Cerebellar cortex (tissue), 1 donor: ENCODE data around the gene C17orf67.
"Not testable (repeated sequence)": the region's sequence is repeated elsewhere in the genome, so short reads cannot be mapped to it uniquely, and the experiment has no call there.

Source experiments
- DNase-seq: peaks from one replicate; pipeline ENCODE4 v3.0.0-alpha.2; 2015; ENCODE audit warnings: low spot score

Gene C17orf67

GRCh38 chr17:56773124-56773523 lies 60.6 kb downstream of the C17orf67 start:
- DNase-seq: no peak

- no peak for DNase-seq
Measured at GRCh38 chr17:56772442-56772841, 61.3 kb downstream of the C17orf67 start.

- no peak for DNase-seq
Measured at GRCh38 chr17:56771975-56772374, 61.7 kb downstream of the C17orf67 start.

GRCh38 chr17:56771563-56771962 lies 62.2 kb downstream of the C17orf67 start:
- DNase-seq: no peak

- DNase-seq: no peak
Measured at GRCh38 chr17:56770427-56770826, 63.3 kb downstream of the C17orf67 start.

GRCh38 chr17:56765449-56765848 lies 68.3 kb downstream of the C17orf67 start:
- DNase-seq: no peak

- DNase-seq: no peak
Measured at GRCh38 chr17:56762988-56763387, 70.7 kb downstream of the C17orf67 start.

GRCh38 chr17:56762144-56762543 lies 71.6 kb downstream of the C17orf67 start:
- DNase-seq: no peak

GRCh38 chr17:56761387-56761786 lies 72.3 kb downstream of the C17orf67 start:
- no peak for DNase-seq

- DNase-seq: not testable (repeated sequence)
Measured at GRCh38 chr17:56757611-56758010, 76.1 kb downstream of the C17orf67 start.

- no peak for DNase-seq
Measured at GRCh38 chr17:56756536-56756935, 77.2 kb downstream of the C17orf67 start.

GRCh38 chr17:56755310-56755709 lies 78.4 kb downstream of the C17orf67 start:
- DNase-seq: no peak

GRCh38 chr17:56754523-56755208 lies 79.1 kb downstream of the C17orf67 start:
- DNase-seq: no peak

- DNase-seq: no peak
Measured at GRCh38 chr17:56752263-56752836, 81.4 kb downstream of the C17orf67 start.

GRCh38 chr17:56751145-56751738 lies 82.5 kb downstream of the C17orf67 start:
- peak; percentile 37 for DNase-seq

GRCh38 chr17:56744721-56745120 lies 89.0 kb downstream of the C17orf67 start:
- DNase-seq: no peak

- no peak for DNase-seq
Measured at GRCh38 chr17:56742601-56743000, 91.1 kb downstream of the C17orf67 start.
